Trophoblast cell (in vitro differentiated cells and primary cell): ENCODE results near the gene GATM.
A peak's percentile ranks its signal among the peaks of the same experiment; 100 is the strongest.

Experiments
- DNase-seq, 2 donors: peaks; one replicate each; pipeline ENCODE4 v3.0.0-alpha.2; 2016
- H2AFZ ChIP-seq: 2 replicates; pipeline ENCODE4 v1.6.1; 2013; ENCODE audit warnings: low read length, moderate library complexity, mild to moderate bottlenecking; ENCODE audit not compliant: insufficient read depth, poor library complexity
- H2AK5ac ChIP-seq: 2 replicates; pipeline ENCODE4 v1.6.1; 2013; ENCODE audit warnings: mild to moderate bottlenecking, low read length
- H2BK120ac ChIP-seq: 2 replicates; pipeline ENCODE4 v1.6.1; 2013; ENCODE audit warnings: low read length, mild to moderate bottlenecking, moderate library complexity; ENCODE audit not compliant: insufficient read depth, poor library complexity
- H2BK12ac ChIP-seq: 2 replicates; pipeline ENCODE4 v1.6.1; 2013; ENCODE audit warnings: mild to moderate bottlenecking, low read length, moderate library complexity
- H2BK5ac ChIP-seq: 2 replicates; pipeline ENCODE4 v1.6.1; 2013; ENCODE audit warnings: low read length, low read depth, moderate library complexity, mild to moderate bottlenecking; ENCODE audit not compliant: poor library complexity
- H3K14ac ChIP-seq: 2 replicates; pipeline ENCODE4 v1.6.1; 2013; ENCODE audit warnings: mild to moderate bottlenecking, low read length
- H3K18ac ChIP-seq: 2 replicates; pipeline ENCODE4 v1.6.1; 2013; ENCODE audit warnings: mild to moderate bottlenecking, low read length
- H3K23ac ChIP-seq: 2 replicates; pipeline ENCODE4 v1.6.1; 2013; ENCODE audit warnings: low read length
- H3K27ac ChIP-seq: 2 replicates; pipeline ENCODE4 v1.5.1; 2013; ENCODE audit warnings: low read depth, mild to moderate bottlenecking, inconsistent platforms, low read length, moderate library complexity
- H3K27me3 ChIP-seq: 2 replicates; pipeline ENCODE4 v1.6.1; 2013; ENCODE audit warnings: inconsistent platforms, mild to moderate bottlenecking, low read length, moderate library complexity; ENCODE audit not compliant: insufficient read depth
- H3K36me3 ChIP-seq, 2 experiments: 1 replicate in 1 of 2; 2 replicates in 1 of 2; pipeline ENCODE4 v1.6.1; 2013; ENCODE audit warnings: low read length in 2 of 2, mild to moderate bottlenecking in 2 of 2, moderate library complexity in 1 of 2; ENCODE audit not compliant: insufficient read depth in 2 of 2, control insufficient read depth in 1 of 2
- H3K4ac ChIP-seq: 2 replicates; pipeline ENCODE4 v1.6.1; 2013; ENCODE audit warnings: low read depth, mild to moderate bottlenecking, low read length, moderate library complexity
- H3K4me1 ChIP-seq, 2 experiments: 1 replicate in 1 of 2; 2 replicates in 1 of 2; pipeline ENCODE4 v1.6.1; 2013; ENCODE audit warnings: low read length in 2 of 2, mild to moderate bottlenecking in 2 of 2, moderate library complexity in 1 of 2; ENCODE audit not compliant: insufficient read depth in 2 of 2, control insufficient read depth in 1 of 2
- H3K4me2 ChIP-seq: 2 replicates; pipeline ENCODE4 v1.6.1; 2013; ENCODE audit warnings: inconsistent platforms, mild to moderate bottlenecking, low read length, moderate library complexity
- H3K4me3 ChIP-seq: 2 replicates; pipeline ENCODE4 v1.5.1; 2013; ENCODE audit warnings: mild to moderate bottlenecking, low read depth, low read length, inconsistent platforms
- H3K79me1 ChIP-seq: one replicate; pipeline ENCODE4 v1.6.1; 2013; ENCODE audit warnings: low read length
- H3K79me2 ChIP-seq: 2 replicates; pipeline ENCODE4 v1.6.1; 2013; ENCODE audit warnings: low read length, mild to moderate bottlenecking; ENCODE audit not compliant: control insufficient read depth, insufficient read depth, poor library complexity
- H3K9ac ChIP-seq: 2 replicates; pipeline ENCODE4 v1.6.1; 2013; ENCODE audit warnings: mild to moderate bottlenecking, low read length
- H3K9me3 ChIP-seq: 2 replicates; pipeline ENCODE4 v1.6.1; 2013; ENCODE audit warnings: low read depth, mild to moderate bottlenecking, control low read depth, inconsistent platforms, low read length; ENCODE audit not compliant: insufficient read depth
- H4K12ac ChIP-seq: 2 replicates; pipeline ENCODE4 v1.6.1; 2013; ENCODE audit warnings: low read depth, mild to moderate bottlenecking, low read length, moderate library complexity
- H4K8ac ChIP-seq: 2 replicates; pipeline ENCODE4 v1.6.1; 2013; ENCODE audit warnings: low read depth, mild to moderate bottlenecking, low read length, moderate library complexity
- H4K91ac ChIP-seq: one replicate; pipeline ENCODE4 v1.6.1; 2013; ENCODE audit warnings: low read depth, mild to moderate bottlenecking, low read length, moderate library complexity
- WGBS: extraction: QIAGEN DNeasy Blood & Tissue Kit; methylation state at CpG from one replicate; pipeline ENCODE4 v1.1.7; 2013; ENCODE audit warnings: missing lambda C conversion rate; ENCODE audit not compliant: insufficient read length, insufficient coverage; ENCODE audit errors: extremely low coverage; 5-methylcytosine and 5-hydroxymethylcytosine counted together

The GATM gene

DNA sequence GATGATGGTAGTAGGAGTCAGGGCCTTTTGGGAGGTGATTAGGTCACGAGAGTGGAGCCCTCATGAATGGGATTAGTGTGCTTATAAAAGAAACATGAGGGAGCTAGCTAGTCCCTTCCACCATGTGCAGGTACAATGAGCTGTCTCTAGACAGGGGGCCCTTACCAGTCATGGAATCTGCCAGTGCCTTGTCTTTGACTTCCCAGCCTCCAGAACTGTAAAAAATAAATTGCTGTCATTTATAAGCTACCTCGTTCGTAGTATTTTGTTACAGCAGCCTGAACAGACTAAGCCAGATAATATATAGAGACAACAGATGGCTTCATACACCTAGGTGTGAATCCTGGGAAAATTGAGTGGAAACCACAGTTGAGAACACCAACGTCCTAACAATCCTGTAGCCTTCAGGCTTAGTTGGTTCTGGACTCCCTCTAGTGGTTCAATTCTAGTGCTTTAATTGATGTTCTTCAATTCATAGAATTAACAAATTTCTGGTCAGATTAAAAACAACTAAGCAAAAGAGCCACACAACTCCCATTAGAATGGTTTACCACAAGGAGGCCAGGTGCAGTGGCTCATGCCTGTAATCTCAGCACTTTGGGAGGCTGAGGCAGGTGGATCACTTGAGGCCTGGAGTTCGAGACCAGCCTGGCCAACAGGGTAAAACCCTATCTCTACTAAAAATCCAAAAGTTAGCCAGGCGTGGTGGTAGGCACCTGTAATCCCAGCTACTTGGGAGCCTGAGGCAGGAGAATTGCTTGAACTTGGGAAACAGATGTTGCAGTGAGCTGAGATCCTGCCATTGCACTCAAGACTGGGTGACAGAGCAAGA is 21.3 kb upstream of the GATM start:
- Histone ChIP-seq H2BK5ac (no peak overlapping the region), H3K4me3 (no peak overlapping the region), H4K12ac (no peak overlapping the region), H3K14ac (no peak overlapping the region), H2BK120ac (no peak overlapping the region), H3K79me1 (peaks cover 9% of the 10 kb centered on the region), H3K4me1 (no peaks in the 10 kb centered on the region), H3K27ac (no peak overlapping the region), H3K79me2 (peaks cover 10% of the 10 kb centered on the region), H3K4me2 (no peak overlapping the region), H2BK12ac (no peak overlapping the region), H3K23ac (no peak overlapping the region), H3K9me3 (no peaks in the 10 kb centered on the region), H3K9ac (no peak overlapping the region), H3K27me3 (no peaks in the 10 kb centered on the region), H3K36me3 (no peaks in the 10 kb centered on the region), H3K18ac (no peak overlapping the region), H2AFZ (no peak overlapping the region), H2AK5ac (no peak overlapping the region), H3K4ac (no peak overlapping the region), H4K91ac (no peak overlapping the region), H4K8ac (no peak overlapping the region)
- peak in 1 of 2 donors; percentile 81 for DNase-seq
- WGBS: no CpG with 5 or more reads among the region's 6 CpGs

- H3K79me2 ChIP-seq: no peaks in the 10 kb centered on the region
- no peaks in the 10 kb centered on the region for H3K79me1 ChIP-seq
- no peak overlapping the region for H2BK120ac ChIP-seq
- WGBS: no CpG with 5 or more reads among the region's 6 CpGs
- H3K27me3 ChIP-seq: no peaks in the 10 kb centered on the region
- H3K14ac ChIP-seq: no peak overlapping the region
- H3K23ac ChIP-seq: no peak overlapping the region
- no peak overlapping the region for H3K4ac ChIP-seq
- no peak overlapping the region for H4K8ac ChIP-seq
- H3K4me3 ChIP-seq: no peak overlapping the region
- no peaks in the 10 kb centered on the region for H3K9me3 ChIP-seq
- no peak overlapping the region for H3K18ac ChIP-seq
- no peak overlapping the region for H2AK5ac ChIP-seq
- no peak overlapping the region for H2BK5ac ChIP-seq
- H3K36me3 ChIP-seq: no peaks in the 10 kb centered on the region
- H3K27ac ChIP-seq: no peak overlapping the region
- no peak overlapping the region for H4K91ac ChIP-seq
- no peak for DNase-seq
- no peak overlapping the region for H4K12ac ChIP-seq
- H3K9ac ChIP-seq: no peak overlapping the region
- no peak overlapping the region for H2AFZ ChIP-seq
- H3K4me2 ChIP-seq: no peak overlapping the region
- no peaks in the 10 kb centered on the region for H3K4me1 ChIP-seq
- no peak overlapping the region for H2BK12ac ChIP-seq
These were observed 18.8 kb upstream of the GATM start for GRCh38 chr15:45397116-45397665.

GRCh38 chr15:45395943-45396342 is 17.6 kb upstream of the GATM start:
- no peak overlapping the region for H4K12ac ChIP-seq
- no peak overlapping the region for H3K18ac ChIP-seq
- no peak overlapping the region for H2BK5ac ChIP-seq
- no peak overlapping the region for H3K27ac ChIP-seq
- H3K4me2 ChIP-seq: no peak overlapping the region
- no peaks in the 10 kb centered on the region for H3K4me1 ChIP-seq
- no peaks in the 10 kb centered on the region for H3K36me3 ChIP-seq
- no peak overlapping the region for H2BK12ac ChIP-seq
- H3K23ac ChIP-seq: no peak overlapping the region
- no peaks in the 10 kb centered on the region for H3K79me2 ChIP-seq
- no peak overlapping the region for H2BK120ac ChIP-seq
- no peak overlapping the region for H4K91ac ChIP-seq
- no peak overlapping the region for H3K4ac ChIP-seq
- no peak overlapping the region for H4K8ac ChIP-seq
- no peak overlapping the region for H3K14ac ChIP-seq
- no CpG with 5 or more reads among the region's 4 CpGs for WGBS
- no peak overlapping the region for H2AFZ ChIP-seq
- H3K9ac ChIP-seq: no peak overlapping the region
- no peak for DNase-seq
- no peaks in the 10 kb centered on the region for H3K79me1 ChIP-seq
- H3K9me3 ChIP-seq: no peaks in the 10 kb centered on the region
- no peak overlapping the region for H2AK5ac ChIP-seq
- no peaks in the 10 kb centered on the region for H3K27me3 ChIP-seq
- H3K4me3 ChIP-seq: no peak overlapping the region

- Histone ChIP-seq H3K4me2 (no peak overlapping the region), H3K14ac (no peak overlapping the region), H3K9ac (no peak overlapping the region), H3K27ac (no peak overlapping the region), H4K8ac (no peak overlapping the region), H2BK120ac (no peak overlapping the region), H3K4ac (no peak overlapping the region), H2AK5ac (no peak overlapping the region), H2AFZ (no peak overlapping the region), H3K4me3 (no peak overlapping the region), H3K79me2 (no peaks in the 10 kb centered on the region), H4K91ac (no peak overlapping the region), H3K9me3 (no peaks in the 10 kb centered on the region), H3K23ac (no peak overlapping the region), H3K4me1 (no peaks in the 10 kb centered on the region), H2BK12ac (no peak overlapping the region), H3K36me3 (no peaks in the 10 kb centered on the region), H3K79me1 (no peaks in the 10 kb centered on the region), H3K18ac (no peak overlapping the region), H4K12ac (no peak overlapping the region), H2BK5ac (no peak overlapping the region), H3K27me3 (no peaks in the 10 kb centered on the region)
- no peak for DNase-seq
- no CpG with 5 or more reads among the region's 2 CpGs for WGBS
These were observed 16.3 kb upstream of the GATM start for GRCh38 chr15:45394681-45395080.
